HL-60 (cell line): Measurements from ENCODE around the gene REEP3.
"Not testable (repeated sequence)": the region's sequence is repeated elsewhere in the genome, so short reads cannot be mapped to it uniquely, and the experiment has no call there.

Source experiments
- GABPA ChIP-seq: IDR thresholded peaks from 2 replicates; pipeline ENCODE4 v1.6.1; 2012; ENCODE audit warnings: low read depth
- POLR2AphosphoS5 ChIP-seq: IDR thresholded peaks from 2 replicates; pipeline ENCODE4 v1.6.1; 2012; ENCODE audit warnings: low read depth
- REST ChIP-seq: IDR thresholded peaks from 2 replicates; pipeline ENCODE4 v1.6.1; 2012; ENCODE audit warnings: low read depth; ENCODE audit not compliant: insufficient replicate concordance
- SPI1 ChIP-seq: IDR thresholded peaks from 2 replicates; pipeline ENCODE4 v1.6.1; 2012; ENCODE audit warnings: low read depth, mild to moderate bottlenecking, borderline replicate concordance
- TF ChIP-seq, protein P1 (sequence below): IDR thresholded peaks from one replicate; pipeline ENCODE4 v1.5.1; 2011; ENCODE audit warnings: low read length, control low read depth, inconsistent platforms; ENCODE audit not compliant: insufficient read depth

DNA sequence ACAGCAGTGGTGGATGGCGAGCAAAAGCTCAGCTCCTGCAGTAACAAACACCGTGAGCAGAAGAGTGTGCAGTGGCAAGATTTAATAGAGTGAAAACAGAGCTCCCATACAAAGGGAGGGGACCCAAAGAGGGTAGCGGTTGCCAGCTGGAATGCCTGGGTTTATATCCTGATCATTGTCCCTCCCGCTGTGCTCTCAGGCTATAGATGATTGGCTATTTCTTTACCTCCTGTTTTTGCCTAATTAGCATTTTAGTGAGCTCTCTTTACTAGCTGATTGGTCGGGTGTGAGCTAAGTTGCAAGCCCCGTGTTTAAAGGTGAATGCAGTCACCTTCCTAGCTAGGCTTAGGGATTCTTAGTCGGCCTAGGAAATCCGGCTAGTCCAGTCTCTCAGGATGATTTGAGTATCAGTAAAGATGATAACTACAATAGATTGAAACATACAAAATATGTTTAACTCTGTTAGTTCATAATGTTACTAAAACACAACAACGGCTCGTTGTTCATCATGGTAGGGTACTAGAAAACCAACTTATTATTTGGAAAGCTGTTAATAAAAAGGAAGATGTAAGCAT lies 143.9 kb downstream of the REEP3 start:
- not testable (repeated sequence) for TF ChIP-seq POLR2AphosphoS5, SPI1, REST, GABPA
- TF ChIP-seq, protein P1, sequence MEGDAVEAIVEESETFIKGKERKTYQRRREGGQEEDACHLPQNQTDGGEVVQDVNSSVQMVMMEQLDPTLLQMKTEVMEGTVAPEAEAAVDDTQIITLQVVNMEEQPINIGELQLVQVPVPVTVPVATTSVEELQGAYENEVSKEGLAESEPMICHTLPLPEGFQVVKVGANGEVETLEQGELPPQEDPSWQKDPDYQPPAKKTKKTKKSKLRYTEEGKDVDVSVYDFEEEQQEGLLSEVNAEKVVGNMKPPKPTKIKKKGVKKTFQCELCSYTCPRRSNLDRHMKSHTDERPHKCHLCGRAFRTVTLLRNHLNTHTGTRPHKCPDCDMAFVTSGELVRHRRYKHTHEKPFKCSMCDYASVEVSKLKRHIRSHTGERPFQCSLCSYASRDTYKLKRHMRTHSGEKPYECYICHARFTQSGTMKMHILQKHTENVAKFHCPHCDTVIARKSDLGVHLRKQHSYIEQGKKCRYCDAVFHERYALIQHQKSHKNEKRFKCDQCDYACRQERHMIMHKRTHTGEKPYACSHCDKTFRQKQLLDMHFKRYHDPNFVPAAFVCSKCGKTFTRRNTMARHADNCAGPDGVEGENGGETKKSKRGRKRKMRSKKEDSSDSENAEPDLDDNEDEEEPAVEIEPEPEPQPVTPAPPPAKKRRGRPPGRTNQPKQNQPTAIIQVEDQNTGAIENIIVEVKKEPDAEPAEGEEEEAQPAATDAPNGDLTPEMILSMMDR: not testable (repeated sequence)
